ENCODE measurements around the gene TBC1D9.

The TBC1D9 gene

DNA sequence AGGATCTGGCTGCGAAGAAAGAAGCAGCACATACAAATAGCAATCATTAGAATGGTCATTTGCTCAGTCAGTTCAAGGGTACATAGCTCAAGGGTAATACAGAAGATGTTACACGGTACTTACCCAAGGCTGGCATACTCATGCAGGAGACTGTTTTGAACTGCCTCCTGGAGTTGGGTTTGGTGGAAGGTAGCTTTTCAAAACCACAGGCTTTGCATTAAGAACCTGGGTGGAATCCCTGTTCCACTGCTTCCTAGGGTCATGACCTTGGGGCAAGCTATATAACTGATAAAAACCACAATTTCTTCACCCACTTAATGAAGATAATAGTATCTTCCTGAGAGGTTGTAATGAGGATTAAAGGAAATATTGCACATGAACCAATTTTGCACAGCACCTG is 36.5 kb downstream of the TBC1D9 start:
- DNase-seq: no peak

DNA sequence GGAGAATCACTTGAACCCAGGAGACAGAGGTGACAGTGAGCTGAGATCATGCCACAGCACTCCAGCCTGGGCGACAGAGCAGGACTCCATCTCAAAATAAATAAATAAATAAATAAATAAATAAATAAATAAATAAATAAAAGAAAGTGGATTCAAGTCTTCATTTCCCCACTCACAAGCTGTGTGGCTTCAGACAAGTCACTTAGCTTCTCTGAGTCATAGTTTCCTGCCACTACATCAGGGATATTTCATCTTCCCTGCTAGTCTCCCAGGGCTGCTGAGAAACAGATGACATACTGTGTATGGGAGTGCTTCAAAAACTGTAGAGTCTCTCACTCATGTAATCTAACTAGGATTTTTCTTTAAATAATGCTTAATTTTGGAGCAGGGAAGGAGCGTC is 37.2 kb downstream of the TBC1D9 start:
- DNase-seq: no peak

DNA sequence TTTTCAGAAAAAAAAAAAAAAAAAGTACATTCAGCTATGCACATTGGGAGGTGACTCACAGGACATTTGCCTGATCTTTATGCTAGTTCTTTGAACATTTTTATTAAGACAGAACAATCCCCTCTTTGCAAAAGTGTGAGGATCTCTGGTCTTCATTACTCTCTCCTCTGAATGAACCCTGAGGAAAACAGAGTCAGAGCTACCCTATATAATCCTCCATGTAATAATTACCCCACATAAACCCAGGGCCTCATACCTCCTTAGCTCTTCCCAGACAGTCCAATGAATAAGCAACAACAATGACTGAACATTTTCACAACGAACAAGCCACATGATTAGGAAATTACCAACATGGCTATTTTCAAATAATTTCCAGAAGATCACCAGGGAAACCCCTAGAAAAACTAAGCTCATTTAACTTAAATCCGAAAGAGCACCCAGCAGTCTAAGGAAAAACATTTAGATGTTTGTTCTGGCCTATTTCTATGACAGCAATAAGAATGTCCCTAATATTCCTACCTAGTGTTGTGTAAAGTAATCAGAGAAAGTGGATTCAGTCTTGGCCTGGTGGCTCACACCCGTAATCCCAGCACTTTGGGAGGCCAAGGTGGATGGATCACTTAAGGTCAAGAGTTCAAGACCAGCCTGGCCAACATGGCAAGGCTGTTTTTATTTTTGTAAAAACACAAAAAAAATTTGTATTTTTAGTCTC is 37.8 kb downstream of the TBC1D9 start:
- DNase-seq: no peak

DNA sequence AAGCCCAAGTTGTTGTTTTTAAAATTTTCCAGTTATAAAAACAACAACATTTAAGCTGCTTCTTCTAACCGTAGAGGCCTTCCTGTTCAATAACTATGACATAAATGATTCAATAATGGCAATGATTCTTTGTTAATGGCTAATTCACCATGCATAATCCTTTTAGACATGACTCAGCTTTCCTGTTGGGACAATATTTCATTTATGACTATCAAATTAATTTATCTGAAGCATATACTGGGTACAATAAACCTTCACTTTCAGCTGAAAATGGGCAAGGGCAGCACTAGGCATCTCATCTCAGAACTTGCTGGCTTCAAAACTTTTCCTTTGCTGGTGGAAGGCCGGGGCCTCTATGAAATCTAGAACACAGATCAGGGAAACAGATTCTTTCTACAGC is 38.9 kb downstream of the TBC1D9 start:
- no peak for DNase-seq

DNA sequence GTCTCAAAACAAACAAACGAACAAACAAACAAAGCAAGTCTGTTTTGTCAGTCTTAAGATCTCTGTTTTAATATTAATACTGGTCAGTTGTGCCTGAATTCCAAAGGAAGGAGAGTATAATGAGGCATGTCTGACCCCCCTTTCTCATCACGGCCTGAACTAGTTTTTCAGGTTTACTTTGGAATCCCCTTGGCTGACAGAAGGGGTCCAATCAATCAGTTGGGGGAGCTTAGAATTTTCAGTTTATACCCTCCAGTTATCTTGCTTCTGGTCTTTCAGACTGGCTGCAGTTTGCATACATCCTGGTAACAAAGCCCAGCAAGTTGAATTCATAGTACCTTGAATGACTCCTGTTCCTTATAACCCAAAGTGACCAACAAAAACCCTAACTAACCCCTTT is 41.1 kb downstream of the TBC1D9 start:
- no peak for DNase-seq

DNA sequence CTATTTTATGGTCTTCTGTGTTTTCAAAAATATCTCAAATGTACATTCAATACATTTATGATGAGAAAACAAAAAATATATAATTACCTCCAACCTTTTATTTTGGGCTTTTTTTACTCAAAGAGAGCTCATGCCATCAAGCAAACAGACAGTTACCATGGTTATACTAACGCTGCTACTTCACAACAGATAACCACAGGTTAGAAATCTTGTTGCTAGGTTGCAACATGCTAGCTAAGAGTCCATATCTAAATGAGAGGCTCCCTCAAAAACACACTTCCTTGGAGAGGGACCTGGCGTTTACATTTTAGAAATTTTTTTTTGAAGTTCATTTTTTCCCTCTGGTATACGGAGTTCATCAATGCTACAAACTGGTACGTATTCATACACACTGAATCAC is 44.3 kb downstream of the TBC1D9 start:
- DNase-seq: no peak

DNA sequence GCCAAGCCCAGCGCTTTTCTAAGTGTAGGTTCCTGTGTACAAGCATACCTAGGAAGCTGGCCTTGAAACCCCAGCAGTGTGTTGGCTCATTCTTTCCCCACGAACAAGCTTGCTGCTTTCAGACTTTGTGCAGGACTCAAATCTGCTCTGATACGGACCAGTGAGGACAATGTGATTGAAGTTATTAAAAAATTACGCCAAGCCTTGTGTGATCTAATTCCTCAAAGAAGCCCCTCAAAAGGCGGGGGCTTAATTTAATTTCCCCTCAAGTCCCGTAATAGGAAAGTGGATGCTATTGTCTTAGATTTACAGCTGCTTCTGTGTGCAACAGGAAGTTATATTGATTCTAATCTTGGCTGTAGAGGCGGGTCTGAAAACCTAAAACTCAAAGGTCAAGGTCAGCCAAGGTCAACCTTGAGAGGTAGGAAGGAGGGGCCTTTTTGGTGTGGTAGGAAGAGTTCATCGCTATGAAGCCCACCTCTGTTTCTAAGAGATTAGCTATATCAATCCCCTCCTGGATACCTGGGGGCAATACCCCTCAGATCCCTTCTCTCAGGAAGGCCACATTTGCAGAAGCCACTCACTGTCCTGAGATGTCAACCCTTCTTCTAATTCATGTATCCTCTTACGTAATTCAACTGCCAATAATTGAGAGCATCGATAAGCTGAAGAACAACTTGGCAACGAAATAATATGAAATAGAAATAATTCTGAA is 45.1 kb downstream of the TBC1D9 start:
- no peak for DNase-seq

DNA sequence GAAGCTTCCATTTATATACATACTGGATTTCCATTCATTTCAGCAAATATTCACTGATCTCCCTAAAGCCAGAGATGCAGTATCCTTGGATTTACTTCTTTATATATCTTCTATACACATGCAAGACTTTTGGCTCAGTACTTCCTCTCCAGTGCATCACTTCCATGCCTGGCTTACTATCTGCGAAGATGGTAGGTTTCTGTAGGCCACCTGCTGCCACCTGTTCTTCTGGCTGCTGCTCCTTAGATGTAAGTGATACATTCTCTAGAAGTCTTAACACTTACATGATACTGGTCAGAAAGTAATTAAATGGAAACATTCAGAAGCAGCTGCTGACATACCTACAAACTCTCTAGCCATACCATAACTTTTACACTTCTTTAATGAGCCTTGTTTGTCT is 48.9 kb downstream of the TBC1D9 start:
- DNase-seq: no peak

DNA sequence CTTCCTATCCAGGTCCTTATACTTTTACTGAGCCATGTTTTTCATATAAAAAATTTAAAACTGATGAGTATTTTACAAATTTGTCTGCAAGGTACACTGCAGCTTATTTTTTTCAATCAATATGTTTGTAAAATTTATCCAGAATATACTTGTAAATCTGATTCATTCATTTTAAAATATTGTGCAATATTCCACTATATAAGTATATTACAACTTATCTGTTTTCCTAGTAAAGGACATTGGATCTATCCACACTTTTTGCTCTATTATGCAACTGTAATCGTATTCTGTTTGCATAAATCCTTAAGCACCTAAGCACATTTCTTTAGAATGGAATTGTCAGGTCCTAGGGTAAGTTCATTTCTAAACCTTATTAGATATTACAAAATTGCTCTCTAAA is 49.5 kb downstream of the TBC1D9 start:
- DNase-seq: no peak

DNA sequence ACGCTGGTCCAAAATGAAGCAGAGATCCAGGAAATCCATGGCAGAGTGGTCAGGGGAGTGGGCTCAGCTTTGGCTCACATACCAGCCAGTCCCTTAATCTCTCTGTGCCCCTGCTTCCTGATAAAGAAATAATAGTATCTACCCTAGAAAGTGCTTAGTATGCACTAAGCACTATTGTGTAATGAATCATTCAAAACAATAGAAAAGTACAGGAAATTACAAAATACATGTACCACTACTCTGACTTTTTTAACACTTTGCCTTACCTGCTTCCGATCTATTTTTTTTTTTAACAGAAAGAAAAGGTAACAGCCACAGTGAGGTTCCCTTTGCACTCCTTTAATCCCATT is 49.9 kb downstream of the TBC1D9 start:
- DNase-seq: no peak

DNA sequence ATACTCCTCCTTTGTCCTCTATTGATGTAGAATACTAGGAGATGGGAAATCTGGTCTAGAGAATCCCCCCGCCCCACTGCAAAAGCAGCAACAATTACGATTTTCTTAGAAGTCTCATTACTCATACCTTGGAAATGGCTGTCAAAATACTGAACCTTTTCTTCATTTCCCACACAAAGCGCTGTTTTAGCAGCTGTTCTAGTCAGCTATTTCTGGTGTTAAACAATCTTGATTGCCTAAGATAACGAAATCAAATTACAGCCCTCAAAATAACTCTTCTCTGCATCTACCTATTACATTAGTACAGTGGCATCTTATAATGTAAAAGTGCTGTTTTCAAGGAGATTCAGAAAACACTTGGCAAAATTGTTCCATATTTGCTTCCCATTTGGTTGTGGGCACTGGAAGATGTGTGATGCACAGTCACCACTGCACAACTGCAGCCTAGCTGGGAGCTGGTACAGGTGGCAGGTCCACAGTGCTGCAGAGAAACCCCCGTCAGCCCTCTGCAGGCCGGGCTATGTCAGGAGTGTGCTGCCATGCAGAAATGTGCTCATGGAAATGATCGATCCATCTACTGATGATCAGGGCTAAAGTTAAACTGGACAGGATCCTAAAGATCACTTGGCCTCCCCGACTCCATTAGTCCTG is 50.4 kb downstream of the TBC1D9 start:
- DNase-seq: no peak

DNA sequence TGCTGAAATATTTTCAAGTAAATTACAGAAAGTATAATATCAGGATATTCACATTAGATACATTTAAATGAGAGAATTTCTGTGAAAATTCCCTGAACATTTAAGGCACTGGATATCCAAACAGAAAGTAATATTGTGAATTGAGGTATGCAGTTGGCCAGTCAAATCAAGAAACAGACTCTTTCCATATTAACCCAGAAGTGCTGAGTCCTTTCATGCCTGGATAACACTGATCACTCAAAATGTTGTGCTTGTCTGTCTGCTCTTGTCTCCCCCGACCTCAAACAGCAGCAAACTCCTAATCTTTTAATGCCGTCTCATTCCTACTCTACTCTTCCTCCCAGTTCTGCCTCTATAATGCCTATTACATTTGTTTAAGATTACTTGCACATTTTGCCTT is 51.2 kb downstream of the TBC1D9 start:
- no peak for DNase-seq

DNA sequence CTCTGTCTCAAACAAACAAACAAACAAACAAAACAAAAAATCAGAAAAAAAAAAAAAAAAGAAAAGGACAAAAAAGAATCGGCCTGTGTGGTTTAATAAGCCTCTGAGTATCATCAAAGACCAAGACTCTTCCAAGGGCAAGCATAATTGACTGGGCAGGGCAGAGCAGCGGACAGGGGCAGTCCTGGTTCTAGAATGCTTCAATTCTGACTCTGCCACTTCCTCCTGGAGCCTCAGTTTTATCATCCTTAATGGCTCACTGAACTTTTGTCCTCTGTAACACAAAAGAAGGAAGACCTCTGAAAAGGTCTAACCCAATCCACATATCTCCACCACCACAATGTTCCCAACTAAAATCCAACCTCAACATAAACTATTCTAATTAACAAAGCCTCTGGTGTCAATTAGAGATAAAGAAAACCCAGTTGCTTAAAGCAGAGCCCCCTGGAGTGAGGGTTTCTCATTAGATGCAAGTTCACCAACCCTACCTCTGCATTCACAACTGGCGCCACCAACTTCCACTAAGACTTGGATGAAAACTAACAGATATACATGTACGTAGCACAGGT is 51.7 kb downstream of the TBC1D9 start:
- DNase-seq: no peak

DNA sequence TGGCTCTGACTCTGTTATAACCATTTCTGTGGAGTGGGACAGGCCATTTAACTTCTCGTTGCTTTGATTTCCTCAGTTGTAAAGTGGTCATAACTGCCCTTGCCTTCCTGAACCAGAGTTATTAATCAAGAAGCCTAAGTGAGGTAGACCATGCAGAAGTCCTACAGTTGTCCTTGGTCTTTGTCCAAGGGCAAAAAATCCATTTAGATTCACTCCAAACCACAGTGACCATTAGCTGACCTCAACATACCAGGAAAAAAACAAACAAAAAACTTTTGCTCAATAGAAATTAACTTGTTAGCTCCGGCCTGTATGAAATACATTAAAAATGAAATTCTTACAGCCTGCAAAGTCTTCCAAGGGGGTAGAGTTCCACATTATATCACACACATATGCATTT is 52.7 kb downstream of the TBC1D9 start:
- no peak for DNase-seq

DNA sequence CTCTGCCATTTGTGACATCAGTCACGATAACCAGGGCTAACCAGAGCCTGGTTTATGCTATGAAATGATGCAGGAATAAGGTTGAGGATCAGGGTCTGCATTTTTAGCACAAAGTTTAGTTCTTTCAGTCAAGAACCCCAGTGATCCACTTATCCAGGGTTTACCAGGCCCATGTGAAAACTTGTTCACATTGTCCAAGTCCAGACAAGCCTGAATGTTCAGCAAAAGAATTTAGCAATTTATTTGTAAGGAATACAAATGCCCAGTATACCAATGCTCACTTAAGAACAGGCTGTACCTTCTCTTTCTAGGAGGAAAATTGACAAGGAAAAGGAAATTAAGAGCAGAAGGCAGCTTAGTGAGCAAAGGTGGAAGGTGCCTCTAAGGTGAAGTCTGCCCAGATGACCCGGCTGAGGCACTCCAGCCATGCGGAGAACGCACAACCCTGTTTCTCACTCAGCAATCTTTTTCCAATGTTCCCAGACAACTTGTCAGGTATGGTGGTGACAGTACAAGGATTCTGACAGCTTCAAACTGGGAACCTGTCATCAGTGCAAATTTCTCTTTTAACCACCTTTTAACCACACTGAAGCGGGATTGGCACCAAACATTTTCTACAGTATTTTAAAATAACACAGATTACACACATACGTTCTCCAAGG is 54.0 kb downstream of the TBC1D9 start:
- no peak for DNase-seq

DNA sequence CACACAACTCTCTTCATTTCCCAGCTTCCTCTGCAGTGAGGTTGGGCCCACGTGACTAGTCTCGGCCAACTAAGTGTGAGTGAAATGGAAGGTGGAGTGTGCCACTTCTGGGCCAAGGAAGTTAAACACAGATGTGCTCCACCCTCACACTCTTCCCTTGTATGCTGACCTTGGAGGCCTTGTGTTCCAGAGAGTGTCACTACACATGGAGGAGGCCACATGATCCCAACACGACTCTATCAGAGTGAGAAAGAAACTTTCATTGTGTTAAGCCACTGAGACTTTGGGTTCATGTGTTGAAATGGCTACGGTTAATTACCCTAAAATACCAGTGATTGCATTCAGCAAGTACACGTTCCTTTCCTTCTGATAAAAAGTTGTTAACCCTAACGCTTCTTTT is 55.1 kb downstream of the TBC1D9 start:
- no peak for DNase-seq

DNA sequence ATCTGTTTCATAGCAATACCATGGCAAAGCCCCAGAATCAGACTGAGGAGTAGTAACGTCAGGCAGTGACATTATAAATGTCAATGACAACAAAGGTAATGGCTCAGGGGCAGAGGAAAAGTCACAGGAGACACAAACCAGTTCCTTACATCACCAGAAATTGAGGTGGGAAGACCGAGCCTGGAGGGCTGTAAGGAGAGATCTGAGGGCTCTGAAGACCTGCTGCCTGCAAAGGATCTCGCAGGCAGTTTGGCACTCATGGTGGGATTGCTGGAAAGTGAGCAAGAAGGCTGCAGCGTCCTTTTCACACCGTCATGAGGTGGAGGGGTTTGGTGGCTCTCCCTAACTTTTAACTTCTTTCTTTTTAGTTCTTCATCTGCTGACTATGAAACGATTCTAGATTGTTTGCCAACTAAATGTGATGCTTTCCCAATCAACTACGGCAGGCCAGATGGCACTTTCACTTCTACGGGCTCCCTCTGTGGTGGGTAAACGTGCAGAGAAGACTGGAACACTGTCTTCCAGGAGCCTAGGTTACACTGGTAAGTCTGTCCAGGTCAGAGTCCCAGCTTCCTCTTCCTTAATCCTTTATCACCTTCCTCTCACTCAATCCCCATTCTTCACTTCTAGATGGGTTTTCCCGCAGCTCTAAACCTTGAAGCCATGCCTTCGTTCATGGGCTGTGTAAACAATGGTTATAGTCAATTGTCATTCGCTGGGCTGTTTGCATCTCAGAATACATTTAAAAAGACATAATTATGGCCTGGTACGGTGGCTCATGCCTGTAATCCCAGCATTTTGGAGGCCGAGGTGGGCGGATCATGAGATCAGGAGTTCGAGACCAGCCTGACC is 58.2 kb downstream of the TBC1D9 start:
- no peak for DNase-seq

DNA sequence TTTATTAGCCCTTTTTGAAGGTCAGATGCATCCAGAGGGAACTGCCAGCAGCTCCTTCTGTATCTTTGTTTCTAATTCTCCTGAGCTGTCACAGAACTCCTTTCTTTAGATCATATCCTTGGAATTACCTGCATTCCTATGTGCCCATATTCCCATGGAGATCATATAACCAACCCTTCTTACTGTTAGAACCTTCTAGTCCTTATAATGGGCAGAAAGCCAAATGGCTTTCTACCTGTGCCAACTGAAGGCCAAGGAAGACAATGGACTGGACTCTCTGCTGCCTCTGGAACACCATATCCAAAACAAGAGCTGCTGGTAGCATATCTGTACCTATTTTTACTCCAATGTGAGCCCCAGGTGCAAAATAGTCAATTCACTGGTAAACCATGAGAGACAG is 60.7 kb downstream of the TBC1D9 start:
- DNase-seq: no peak

DNA sequence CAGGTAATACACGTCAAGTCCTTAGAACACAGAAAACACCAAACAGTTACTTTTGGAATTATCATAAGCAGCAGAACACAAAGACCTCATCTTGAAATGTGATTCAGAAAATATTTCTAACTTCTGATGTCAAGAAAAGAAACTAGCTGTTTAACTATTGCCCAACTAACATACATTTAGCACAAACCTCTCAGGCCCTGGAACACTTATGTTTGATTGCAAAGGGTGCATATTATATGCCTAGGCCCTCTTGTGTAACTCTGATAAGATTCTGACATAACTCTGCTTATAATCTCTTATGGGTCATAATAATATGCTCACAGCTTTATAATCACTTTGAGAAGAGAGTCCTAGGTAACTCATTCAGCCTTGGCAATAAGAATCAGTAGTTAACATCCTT is 62.6 kb downstream of the TBC1D9 start:
- no peak for DNase-seq

DNA sequence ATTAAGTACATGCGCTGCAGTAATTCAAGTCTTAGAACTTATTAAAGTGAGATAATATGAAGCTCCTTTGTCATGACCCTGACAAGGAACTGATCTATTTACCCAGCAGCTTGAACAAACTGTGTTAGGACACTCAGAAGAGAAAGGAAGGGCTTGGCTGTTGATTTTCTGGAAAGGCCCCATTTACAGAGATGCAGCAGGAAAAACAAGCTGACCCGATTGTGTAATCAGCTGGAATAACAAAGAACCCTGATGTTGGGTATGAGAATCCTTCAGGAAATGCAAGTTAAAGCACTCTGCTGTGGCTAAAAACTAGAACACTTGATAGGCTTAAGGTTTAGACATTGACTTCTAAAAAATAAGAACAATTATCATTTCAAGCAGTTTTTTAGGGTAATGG is 64.8 kb downstream of the TBC1D9 start:
- no peak for DNase-seq

DNA sequence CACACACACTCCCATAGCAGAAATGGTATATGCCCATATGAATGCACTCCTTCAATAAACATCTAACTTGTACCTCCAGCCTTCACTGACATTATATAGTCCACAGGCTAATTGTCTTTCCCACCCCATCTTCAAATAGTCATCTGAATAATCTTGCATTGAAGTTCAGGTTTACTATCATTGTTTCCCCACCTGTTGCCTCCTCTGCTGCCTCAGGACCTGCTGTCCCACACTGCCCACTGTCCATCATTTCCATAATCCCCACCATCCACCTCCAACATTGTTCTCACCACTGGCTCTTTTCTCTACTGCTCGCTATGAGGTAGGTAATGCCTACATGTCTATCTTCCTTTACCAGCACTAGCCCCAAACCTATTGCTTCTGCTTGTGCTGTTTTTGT is 66.1 kb downstream of the TBC1D9 start:
- DNase-seq: no peak

DNA sequence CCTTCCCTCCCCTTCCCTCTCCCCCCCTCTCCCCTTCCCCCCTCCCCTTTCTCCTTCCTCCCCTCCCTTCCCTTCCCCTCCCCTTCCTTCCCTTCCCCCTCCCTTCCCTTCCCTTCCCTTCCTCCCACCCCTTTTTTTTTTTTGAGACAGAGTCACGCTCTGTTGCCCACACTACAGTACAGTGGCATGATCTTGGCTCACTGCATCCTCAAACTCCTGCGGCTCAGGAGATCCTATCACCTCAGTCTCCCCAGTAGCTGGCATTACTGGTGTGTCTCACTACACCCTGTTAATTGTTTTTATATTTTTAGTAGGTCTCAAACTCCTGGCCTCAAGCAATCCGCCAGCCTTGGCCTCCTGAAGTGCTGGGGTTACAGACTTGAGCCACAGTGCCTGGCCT is 66.6 kb downstream of the TBC1D9 start:
- DNase-seq: no peak
